NB4 (cell line): Measurements from ENCODE around the gene SLC1A4.

Experiments used
- CTCF ChIP-seq: IDR thresholded peaks from one replicate; pipeline ENCODE4 v1.5.1; 2012; ENCODE audit warnings: low read depth, low read length
- POLR2A ChIP-seq: IDR thresholded peaks from 2 replicates; pipeline ENCODE4 v1.6.1; 2011; ENCODE audit warnings: mild to moderate bottlenecking; ENCODE audit not compliant: insufficient read length; ENCODE audit errors: extremely low read depth

DNA sequence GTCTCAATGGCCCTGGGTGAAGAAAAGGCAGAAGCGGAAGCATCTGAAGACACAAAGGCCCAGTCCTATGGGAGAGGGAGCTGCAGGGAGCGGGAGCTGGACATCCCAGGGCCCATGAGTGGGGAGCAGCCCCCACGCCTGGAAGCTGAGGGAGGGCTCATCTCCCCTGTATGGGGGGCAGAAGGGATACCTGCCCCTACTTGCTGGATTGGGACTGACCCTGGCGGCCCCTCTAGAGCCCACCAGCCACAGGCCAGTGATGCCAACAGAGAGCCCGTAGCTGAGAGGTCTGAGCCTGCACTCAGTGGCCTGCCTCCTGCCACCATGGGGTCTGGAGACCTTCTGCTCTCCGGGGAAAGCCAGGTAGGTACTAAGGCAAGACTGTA, 80.2 kb downstream of the SLC1A4 start:
- TF ChIP-seq CTCF (no peak), POLR2A (no peak)
